Psoas muscle (tissue), 8 donors: Measurements from ENCODE around the gene MRLN. TPM values are rescaled to one million over a fixed set of nuclear protein-coding genes. Genes with fewer than 3 reads are reported as not detected.

Experiments used
- ATAC-seq, 4 donors: fragments of 200-7000 bp; cut with Tn5 transposase; one replicate each; pipeline ENCODE4 v1.9.1; 2020; ENCODE audit warnings: moderate library complexity in 3 of 4, mild to moderate bottlenecking in 2 of 4
- DNase-seq, 2 donors: peaks; one replicate each; pipeline ENCODE4 v3.0.0-alpha.2; 2020
- H3K27ac ChIP-seq: fragments of 200-600 bp; one replicate; pipeline ENCODE4 v1.8.0; 2022
- H3K27me3 ChIP-seq, 3 donors: fragments of 200-600 bp in 1 of 3; one replicate each; pipeline versions ENCODE4 v1.6.1 to v1.8.0; 2013 to 2022; ENCODE audit warnings: low read length in 2 of 3, mild to moderate bottlenecking in 2 of 3, moderate library complexity in 1 of 3; ENCODE audit not compliant: insufficient read depth in 3 of 3
- H3K36me3 ChIP-seq, 2 donors: fragments of 200-600 bp in 1 of 2; one replicate each; pipeline versions ENCODE4 v1.6.1 to v1.8.0; 2013 to 2022; ENCODE audit warnings: low read depth in 1 of 2, mild to moderate bottlenecking in 1 of 2, moderate library complexity in 1 of 2; ENCODE audit not compliant: insufficient read depth in 1 of 2
- H3K4me1 ChIP-seq: fragments of 200-600 bp; one replicate; pipeline ENCODE4 v1.8.0; 2022
- H3K4me3 ChIP-seq: fragments of 200-600 bp; one replicate; pipeline ENCODE4 v1.8.0; 2022; ENCODE audit warnings: mild to moderate bottlenecking
- H3K9me3 ChIP-seq: fragments of 200-600 bp; one replicate; pipeline ENCODE4 v1.8.0; 2022
- WGBS, 3 donors: extraction: QIAGEN DNeasy Blood & Tissue Kit; methylation state at CpG; one replicate each; pipeline versions ENCODE4 v1.1.6 to v1.1.7; 2013; 5-methylcytosine and 5-hydroxymethylcytosine counted together
- intact Hi-C, 2 donors: fragments of 100-400 bp; cut with DNase I; formaldehyde crosslinking; loops; one replicate each; pipeline versions ENCODE4 v1.11.0 to v1.14.2; 2022
- polyA plus RNA-seq, 3 donors: library from polyadenylated mRNA; stranded (reverse); fragments of 200-250 nt; gene quantifications; one replicate each; pipeline ENCODE4 v1.2.3, GENCODE V29; 2013
- total RNA-seq, 4 donors: library from RNA; stranded (reverse); fragmentation: NEBNext Ultra II Directional in 2 of 4; extraction: Animal tissue kit (Norgen Biotek cat#: 25700) in 2 of 4; gene quantifications; one replicate each; pipeline versions ENCODE4 v1.2.1 to v1.2.4, GENCODE V29; 2021 to 2023
- TF ChIP-seq, protein P1 (sequence below): fragments of 200-600 bp; IDR thresholded peaks from one replicate; pipeline ENCODE4 v1.8.0; 2022; ENCODE audit warnings: antibody characterized with exemption
- donor health status: healthy with polysubstance abuse.
- donor health status: DM: no; HTN: no; CAD: no; lungs with moderate emphysema.
- donor health status: Bipolar disorder and iron deficiency.
- donor health status: healthy.
- donor health status: DM: yes; HTN: yes; CAD: no.
- donor health status: DM: no; HTN: no; CAD: no.
- donor health status: DM: no; HTN: no; CAD: no.
- donor health status: DM: yes; HTN: yes; CAD: no.

MRLN gene
- total and polyA plus RNA-seq, 7 donors: 15.1 to 738 (median 119) TPM

- no peak overlapping the region for H3K27ac ChIP-seq
- intact Hi-C loops: no loop called here
- TF ChIP-seq, protein P1, sequence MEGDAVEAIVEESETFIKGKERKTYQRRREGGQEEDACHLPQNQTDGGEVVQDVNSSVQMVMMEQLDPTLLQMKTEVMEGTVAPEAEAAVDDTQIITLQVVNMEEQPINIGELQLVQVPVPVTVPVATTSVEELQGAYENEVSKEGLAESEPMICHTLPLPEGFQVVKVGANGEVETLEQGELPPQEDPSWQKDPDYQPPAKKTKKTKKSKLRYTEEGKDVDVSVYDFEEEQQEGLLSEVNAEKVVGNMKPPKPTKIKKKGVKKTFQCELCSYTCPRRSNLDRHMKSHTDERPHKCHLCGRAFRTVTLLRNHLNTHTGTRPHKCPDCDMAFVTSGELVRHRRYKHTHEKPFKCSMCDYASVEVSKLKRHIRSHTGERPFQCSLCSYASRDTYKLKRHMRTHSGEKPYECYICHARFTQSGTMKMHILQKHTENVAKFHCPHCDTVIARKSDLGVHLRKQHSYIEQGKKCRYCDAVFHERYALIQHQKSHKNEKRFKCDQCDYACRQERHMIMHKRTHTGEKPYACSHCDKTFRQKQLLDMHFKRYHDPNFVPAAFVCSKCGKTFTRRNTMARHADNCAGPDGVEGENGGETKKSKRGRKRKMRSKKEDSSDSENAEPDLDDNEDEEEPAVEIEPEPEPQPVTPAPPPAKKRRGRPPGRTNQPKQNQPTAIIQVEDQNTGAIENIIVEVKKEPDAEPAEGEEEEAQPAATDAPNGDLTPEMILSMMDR: no peak
- no peak for ATAC-seq
- no peak for DNase-seq
- no peaks in the 10 kb centered on the region for H3K36me3 ChIP-seq
- H3K4me1 ChIP-seq: peaks cover 5% of the 10 kb centered on the region
- 48 to 58% (median 54%) methylated on average over 4 of the region's 4 CpGs for whole genome bisulfite sequencing, 3 donors
- no peaks in the 10 kb centered on the region for H3K9me3 ChIP-seq
- H3K4me3 ChIP-seq: no peak overlapping the region
- H3K27me3 ChIP-seq: no peaks in the 10 kb centered on the region
Measured at GRCh38 chr10:59700709-59701108, 52.5 kb downstream of the MRLN start.

- TF ChIP-seq, protein P1: no peak
- H3K9me3 ChIP-seq: no peaks in the 10 kb centered on the region
- intact Hi-C loops: no loop called here
- ATAC-seq (no peak), DNase-seq (no peak)
- peaks cover 5% of the 10 kb centered on the region for H3K4me1 ChIP-seq
- no peak overlapping the region for H3K4me3 ChIP-seq
- H3K27ac ChIP-seq: no peak overlapping the region
- WGBS, 3 donors: 17 to 72% (median 43%) methylated on average over 1 of the region's 1 CpG
- H3K36me3 ChIP-seq: no peaks in the 10 kb centered on the region
- H3K27me3 ChIP-seq: no peaks in the 10 kb centered on the region
Measured at GRCh38 chr10:59698326-59698725, 54.9 kb downstream of the MRLN start.

DNA sequence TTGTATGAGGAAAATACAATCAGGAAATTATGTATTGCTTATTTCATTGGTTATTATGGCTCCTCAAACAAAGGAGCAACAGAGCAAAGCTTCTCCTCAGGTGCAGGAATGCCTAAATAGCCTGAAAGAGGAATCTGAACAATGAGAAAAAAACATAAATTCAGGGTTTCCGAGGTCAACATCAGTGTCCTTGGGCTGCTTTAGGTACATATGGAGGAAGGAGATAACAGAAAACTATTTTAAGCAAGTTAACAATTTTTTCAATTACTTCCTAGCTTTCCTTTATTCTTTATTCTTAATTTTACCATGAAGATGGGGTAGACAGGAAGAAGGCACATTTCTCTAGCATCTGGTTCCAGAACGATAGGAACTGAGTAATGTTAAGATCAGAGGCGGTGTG lies 57.6 kb downstream of the MRLN start:
- no peaks in the 10 kb centered on the region for H3K27me3 ChIP-seq
- H3K27ac ChIP-seq: no peak overlapping the region
- WGBS, 3 donors: 62 to 78% (median 76%) methylated on average over 3 of the region's 3 CpGs
- H3K9me3 ChIP-seq: no peaks in the 10 kb centered on the region
- intact Hi-C loops: no loop called here
- peaks cover 5% of the 10 kb centered on the region for H3K4me1 ChIP-seq
- TF ChIP-seq, protein P1: no peak
- no peak overlapping the region for H3K4me3 ChIP-seq
- DNase-seq: no peak
- ATAC-seq: no peak
- no peaks in the 10 kb centered on the region for H3K36me3 ChIP-seq

DNA sequence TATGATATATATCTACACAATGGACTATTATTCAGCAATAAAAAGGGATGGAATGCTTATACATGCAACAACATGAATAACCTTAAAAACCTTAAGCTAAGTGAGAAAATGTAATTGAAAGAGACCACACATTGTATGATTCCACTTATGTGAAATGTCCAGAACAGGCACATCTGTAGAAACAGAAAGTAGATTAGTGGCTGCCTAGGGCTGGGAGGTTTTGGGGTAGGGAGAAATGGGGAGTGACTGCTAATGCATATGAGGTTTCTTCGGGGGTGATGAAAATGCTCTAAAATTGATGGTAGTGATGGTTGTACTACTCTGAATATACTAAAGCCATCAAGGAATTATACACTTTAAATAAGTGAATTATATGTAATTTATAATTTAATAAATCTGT lies 58.3 kb downstream of the MRLN start:
- DNase-seq: no peak
- Histone ChIP-seq H3K9me3 (no peaks in the 10 kb centered on the region), H3K4me3 (no peak overlapping the region), H3K27ac (no peak overlapping the region), H3K36me3 (no peaks in the 10 kb centered on the region), H3K27me3 (no peaks in the 10 kb centered on the region), H3K4me1 (peaks cover 5% of the 10 kb centered on the region)
- 91 to 100% (median 95%) methylated on average over 1 of the region's 1 CpG for WGBS, 3 donors
- ATAC-seq: no peak
- TF ChIP-seq, protein P1: no peak
- intact Hi-C loops: no loop called here

GRCh38 chr10:59692113-59692512 lies 61.1 kb downstream of the MRLN start:
- ATAC-seq (no peak), DNase-seq (no peak)
- H3K9me3 ChIP-seq: no peaks in the 10 kb centered on the region
- H3K27ac ChIP-seq: no peak overlapping the region
- 91 to 93% (median 93%) methylated on average over 2 of the region's 2 CpGs for WGBS, 3 donors
- no peak overlapping the region for H3K4me3 ChIP-seq
- H3K4me1 ChIP-seq: no peaks in the 10 kb centered on the region
- TF ChIP-seq, protein P1: no peak
- H3K27me3 ChIP-seq: no peaks in the 10 kb centered on the region
- H3K36me3 ChIP-seq: no peaks in the 10 kb centered on the region
- intact Hi-C loops: no loop called here
